ENCODE results near the gene PROZ. TPM values are rescaled to one million over a fixed set of nuclear protein-coding genes. Genes with fewer than 3 reads are reported as not detected.

PROZ gene
- total RNA-seq, 3 donors from 2014 or later (not counting 1 experiment from before 2014, with no cell fraction given): 0.82 TPM; not detected in 2

DNA sequence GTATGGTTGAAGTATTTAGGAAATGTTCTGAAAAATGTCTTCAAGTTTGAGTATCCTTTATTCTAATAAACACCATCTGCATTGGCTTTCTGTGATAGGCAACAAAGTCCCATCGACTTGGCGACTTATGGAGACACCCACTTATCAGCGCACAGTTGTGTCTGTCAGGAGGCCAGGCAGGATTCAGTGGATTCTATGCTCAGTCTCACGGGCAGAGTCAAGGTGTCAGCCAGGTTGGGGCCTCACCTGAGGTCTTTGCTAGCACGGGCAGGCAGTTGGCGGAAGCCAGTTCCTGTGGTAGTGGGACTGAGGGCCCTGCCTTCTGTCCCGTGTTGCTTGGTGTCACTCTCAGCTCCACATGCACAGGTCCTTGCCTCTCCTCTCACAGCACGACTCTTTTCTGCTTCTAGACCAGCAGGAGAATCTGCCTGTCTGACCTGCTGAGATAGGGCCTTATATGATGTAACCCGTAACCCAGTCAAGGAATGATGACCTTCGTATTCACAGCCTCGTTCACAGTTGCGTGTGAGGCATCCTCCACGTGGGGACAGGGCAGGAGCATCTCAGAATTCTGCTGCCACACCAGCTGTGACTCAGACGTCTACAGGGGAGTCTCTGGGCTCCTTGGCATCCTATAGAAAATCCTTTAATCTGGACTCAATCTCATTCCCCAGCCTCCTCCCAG is 61.0 kb downstream of the PROZ start:
- H3K27ac ChIP-seq (ENCODE audit: low read length): no peak overlapping the region
- intact Hi-C loops (cut with micrococcal nuclease): no loop called here
- peak overlapping the region in 1 of 2 donors; percentile 36 for H3K27ac Mint-ChIP-seq

DNA sequence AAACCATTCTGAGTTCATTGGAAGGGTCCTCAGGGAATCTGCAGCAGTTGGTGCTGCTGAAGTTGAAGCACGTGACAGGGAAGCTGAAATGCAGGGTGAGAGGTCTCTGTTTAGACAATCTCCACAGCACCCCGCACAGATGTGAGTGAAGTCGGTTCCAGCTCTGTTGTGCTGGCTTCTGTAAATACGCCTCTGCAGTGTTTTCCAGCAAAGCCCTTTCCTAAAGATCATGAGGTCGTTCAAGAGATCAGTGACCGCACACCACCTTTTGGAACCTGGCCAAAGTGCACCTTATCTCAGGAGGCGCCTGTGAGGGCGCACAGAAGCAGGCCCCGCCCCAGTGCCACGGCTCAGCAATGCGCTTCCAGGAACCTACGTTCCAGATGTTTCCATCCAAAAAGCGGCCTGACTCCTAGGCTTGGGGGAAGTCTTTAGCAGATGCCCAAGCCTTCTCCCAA is 61.7 kb downstream of the PROZ start:
- H3K9me3 ChIP-seq (ENCODE audit: control insufficient read depth, insufficient read depth, low read length): no peaks in the 10 kb centered on the region
- peaks cover 16 to 40% of the 10 kb centered on the region in 2 donors for H3K4me1 Mint-ChIP-seq
- H3K36me3 ChIP-seq (ENCODE audit: control insufficient read depth, insufficient read depth, low read length): peaks cover 24% of the 10 kb centered on the region
- H3K9me3 Mint-ChIP-seq: no peaks in the 10 kb centered on the region
- intact Hi-C loops (cut with micrococcal nuclease): loop anchor here (10.0 kb wide), 1 partner anchor 275 kb away; no protein-coding TSS in a partner anchor
- peak overlapping the region in 1 of 2 donors; percentile 36 for H3K27ac Mint-ChIP-seq
- H3K27me3 Mint-ChIP-seq (ENCODE audit: low read depth in 2 of 2): no peaks in the 10 kb centered on the region
- no peak overlapping the region for H3K4me3 ChIP-seq (ENCODE audit: low read length)
- no peak overlapping the region for H3K27ac ChIP-seq (ENCODE audit: low read length)
- 95% methylated on average over 13 of the region's 13 CpGs for WGBS (ENCODE audit: insufficient coverage)
- peaks cover 16% of the 10 kb centered on the region for H3K4me1 ChIP-seq (ENCODE audit: control insufficient read depth, insufficient read depth, low read length)
- TF ChIP-seq, protein P1, sequence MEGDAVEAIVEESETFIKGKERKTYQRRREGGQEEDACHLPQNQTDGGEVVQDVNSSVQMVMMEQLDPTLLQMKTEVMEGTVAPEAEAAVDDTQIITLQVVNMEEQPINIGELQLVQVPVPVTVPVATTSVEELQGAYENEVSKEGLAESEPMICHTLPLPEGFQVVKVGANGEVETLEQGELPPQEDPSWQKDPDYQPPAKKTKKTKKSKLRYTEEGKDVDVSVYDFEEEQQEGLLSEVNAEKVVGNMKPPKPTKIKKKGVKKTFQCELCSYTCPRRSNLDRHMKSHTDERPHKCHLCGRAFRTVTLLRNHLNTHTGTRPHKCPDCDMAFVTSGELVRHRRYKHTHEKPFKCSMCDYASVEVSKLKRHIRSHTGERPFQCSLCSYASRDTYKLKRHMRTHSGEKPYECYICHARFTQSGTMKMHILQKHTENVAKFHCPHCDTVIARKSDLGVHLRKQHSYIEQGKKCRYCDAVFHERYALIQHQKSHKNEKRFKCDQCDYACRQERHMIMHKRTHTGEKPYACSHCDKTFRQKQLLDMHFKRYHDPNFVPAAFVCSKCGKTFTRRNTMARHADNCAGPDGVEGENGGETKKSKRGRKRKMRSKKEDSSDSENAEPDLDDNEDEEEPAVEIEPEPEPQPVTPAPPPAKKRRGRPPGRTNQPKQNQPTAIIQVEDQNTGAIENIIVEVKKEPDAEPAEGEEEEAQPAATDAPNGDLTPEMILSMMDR (IDR thresholded peaks at IDR 0.05): no peak
- DNase-seq (no peak), ATAC-seq (no peak)
- H3K36me3 Mint-ChIP-seq: no peaks in the 10 kb centered on the region
- no peak overlapping the region for H3K4me3 Mint-ChIP-seq
- no peaks in the 10 kb centered on the region for H3K27me3 ChIP-seq (ENCODE audit: control insufficient read depth, insufficient read depth, low read length)

More for the DNA sequence above, 61.0 kb downstream of the PROZ start:
- Histone ChIP-seq H3K36me3 (ENCODE audit: control insufficient read depth, insufficient read depth, low read length) (peaks cover 16% of the 10 kb centered on the region), H3K9me3 (ENCODE audit: control insufficient read depth, insufficient read depth, low read length) (no peaks in the 10 kb centered on the region), H3K27me3 (ENCODE audit: control insufficient read depth, insufficient read depth, low read length) (no peaks in the 10 kb centered on the region), H3K4me3 (ENCODE audit: low read length) (no peak overlapping the region), H3K4me1 (ENCODE audit: control insufficient read depth, insufficient read depth, low read length) (peaks cover 23% of the 10 kb centered on the region)
- Mint-ChIP-seq H3K9me3 (no peaks in the 10 kb centered on the region), H3K36me3 (no peaks in the 10 kb centered on the region), H3K4me1 (peaks cover 16 to 36% of the 10 kb centered on the region in 2 donors), H3K27me3 (ENCODE audit: low read depth in 2 of 2) (no peaks in the 10 kb centered on the region), H3K4me3 (no peak overlapping the region)
- ATAC-seq (no peak), DNase-seq (no peak)
- TF ChIP-seq, protein P1 (IDR thresholded peaks at IDR 0.05): no peak
- 91% methylated on average over 14 of the region's 14 CpGs for WGBS (ENCODE audit: insufficient coverage)

DNA sequence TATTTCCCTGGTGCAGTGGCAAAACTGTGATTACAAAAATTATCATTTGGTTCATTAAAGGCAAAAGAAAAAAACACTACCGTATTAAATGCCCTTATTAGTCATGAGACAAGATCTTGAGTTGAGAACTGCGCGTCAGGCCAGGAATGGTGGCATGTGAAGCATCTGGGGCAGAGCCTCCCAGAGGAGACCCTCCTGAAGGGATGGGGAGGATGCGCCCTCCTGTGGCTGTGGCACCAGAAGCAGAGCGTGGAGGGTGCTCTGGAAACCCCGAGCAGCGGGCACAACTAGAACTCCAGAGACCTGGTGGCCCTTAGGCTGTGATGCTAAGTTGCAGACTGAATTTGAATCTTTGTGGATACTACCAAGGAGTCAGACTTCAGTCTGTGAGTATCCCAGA is 62.4 kb downstream of the PROZ start:
- Mint-ChIP-seq H3K4me3 (no peak overlapping the region), H3K27me3 (ENCODE audit: low read depth in 2 of 2) (no peaks in the 10 kb centered on the region), H3K36me3 (no peaks in the 10 kb centered on the region), H3K9me3 (no peaks in the 10 kb centered on the region), H3K4me1 (peaks cover 16 to 42% of the 10 kb centered on the region in 2 donors), H3K27ac (no peak overlapping the region)
- Histone ChIP-seq H3K36me3 (ENCODE audit: control insufficient read depth, insufficient read depth, low read length) (peaks cover 30% of the 10 kb centered on the region), H3K4me1 (ENCODE audit: control insufficient read depth, insufficient read depth, low read length) (peaks cover 9% of the 10 kb centered on the region), H3K27me3 (ENCODE audit: control insufficient read depth, insufficient read depth, low read length) (no peaks in the 10 kb centered on the region), H3K9me3 (ENCODE audit: control insufficient read depth, insufficient read depth, low read length) (no peaks in the 10 kb centered on the region), H3K27ac (ENCODE audit: low read length) (no peak overlapping the region), H3K4me3 (ENCODE audit: low read length) (no peak overlapping the region)
- TF ChIP-seq, protein P1 (IDR thresholded peaks at IDR 0.05): no peak
- DNase-seq (peak in 1 of 2 donors; percentile 54), ATAC-seq (peak in 2 of 3 donors; percentile 52 to 56)
- intact Hi-C loops (cut with micrococcal nuclease): loop anchor here (10.0 kb wide), 1 partner anchor 276 kb away; no protein-coding TSS in a partner anchor
- 96% methylated on average over 7 of the region's 7 CpGs for WGBS (ENCODE audit: insufficient coverage)

Other genes with a start within 250 kb of the PROZ start
- 1 to 10 TPM; 1.7 to 3.0 (median 3.0) TPM for gene MCF2L, start 189.4 kb upstream of the PROZ start, total RNA-seq
- under 1 TPM in 2 of 3 donors, not detected in 1; 0.25 to 0.91 TPM for gene F7, start 52.9 kb upstream of the PROZ start, total RNA-seq
- gene F10, start 35.8 kb upstream of the PROZ start, total RNA-seq: not detected
- gene PCID2, start 50.0 kb downstream of the PROZ start, total RNA-seq: 10 to 100 TPM; 26.4 to 68.9 (median 42.3) TPM
- gene CUL4A, start 51.0 kb downstream of the PROZ start, total RNA-seq: 10 to 100 TPM; 56.3 to 97.8 (median 97.7) TPM
- 100 to 1,000 TPM; 137 to 168 (median 159) TPM for gene LAMP1, start 138.6 kb downstream of the PROZ start, total RNA-seq
- gene GRTP1, start 205.5 kb downstream of the PROZ start, total RNA-seq: not detected